Fibroblast of villous mesenchyme (primary cell): ENCODE results near the gene CFAP46. TPM values are rescaled to one million over a fixed set of nuclear protein-coding genes. Genes with fewer than 3 reads are reported as not detected.
"Not testable (repeated sequence)": the region's sequence is repeated elsewhere in the genome, so short reads cannot be mapped to it uniquely, and the experiment has no call there.

Experiments used
- DNase-seq: peaks from one replicate; pipeline ENCODE4 v3.0.0-alpha.2; 2010; ENCODE audit warnings: low read depth
- H3K4me3 ChIP-seq: 2 replicates; pipeline ENCODE4 v1.5.1; 2011; ENCODE audit warnings: low read depth, mild to moderate bottlenecking, low read length
- total RNA-seq: library from RNA; depleted of rRNA; stranded (reverse); fragments of >200 nt; gene quantifications from 2 replicates; pipeline ENCODE4 v1.2.3, GENCODE V29; 2012
- TF ChIP-seq, protein P1 (sequence below): IDR thresholded peaks from 2 replicates; pipeline ENCODE4 v1.5.1; 2012; ENCODE audit warnings: low read depth, mild to moderate bottlenecking, low read length; ENCODE audit not compliant: insufficient read depth

The CFAP46 gene
- total RNA-seq, 1 donor, result under 0.01 TPM

DNA sequence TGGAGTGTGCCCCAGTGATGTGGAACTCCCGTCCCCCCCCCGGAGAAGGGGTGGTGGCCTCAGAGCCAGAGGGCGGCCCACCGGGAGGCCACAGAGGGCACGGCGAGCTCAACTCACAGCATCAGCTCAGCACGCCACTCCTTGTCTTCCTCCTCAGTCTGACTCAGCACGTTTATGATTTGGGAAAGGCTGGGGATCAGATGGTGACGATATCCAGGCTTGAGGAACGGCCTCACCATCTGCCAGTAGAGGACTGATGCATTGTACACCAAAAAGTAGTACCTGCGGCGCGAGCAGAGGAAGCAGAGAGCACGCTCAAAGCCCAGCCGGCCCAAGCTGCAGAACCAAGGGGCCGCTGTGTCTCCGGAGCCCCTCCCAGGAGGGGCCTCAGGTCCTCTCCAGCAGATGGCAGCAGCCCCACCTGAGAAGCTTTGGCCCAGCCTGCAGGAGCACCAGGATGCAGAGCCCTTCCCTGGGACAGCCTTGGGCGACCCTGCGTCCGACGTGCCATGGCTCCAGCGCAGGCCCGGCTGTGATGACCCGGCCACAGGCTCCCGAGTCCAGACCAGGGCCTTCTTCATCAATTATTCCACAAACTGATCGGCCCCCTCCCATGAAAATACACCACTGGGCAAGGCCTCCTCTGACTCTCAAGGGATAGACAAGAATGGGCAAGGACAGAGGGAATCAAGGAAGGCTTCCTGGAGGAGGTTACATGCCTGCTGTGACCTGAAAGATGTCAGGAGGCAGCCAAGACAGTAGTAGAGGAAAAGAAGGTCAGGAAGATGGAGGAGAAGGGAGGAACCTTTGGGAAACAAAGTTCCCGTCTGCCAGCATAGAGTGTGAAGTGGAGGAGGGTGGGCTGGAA is 3.7 kb downstream of the CFAP46 start:
- no peak overlapping the region for H3K4me3 ChIP-seq
- TF ChIP-seq, protein P1, sequence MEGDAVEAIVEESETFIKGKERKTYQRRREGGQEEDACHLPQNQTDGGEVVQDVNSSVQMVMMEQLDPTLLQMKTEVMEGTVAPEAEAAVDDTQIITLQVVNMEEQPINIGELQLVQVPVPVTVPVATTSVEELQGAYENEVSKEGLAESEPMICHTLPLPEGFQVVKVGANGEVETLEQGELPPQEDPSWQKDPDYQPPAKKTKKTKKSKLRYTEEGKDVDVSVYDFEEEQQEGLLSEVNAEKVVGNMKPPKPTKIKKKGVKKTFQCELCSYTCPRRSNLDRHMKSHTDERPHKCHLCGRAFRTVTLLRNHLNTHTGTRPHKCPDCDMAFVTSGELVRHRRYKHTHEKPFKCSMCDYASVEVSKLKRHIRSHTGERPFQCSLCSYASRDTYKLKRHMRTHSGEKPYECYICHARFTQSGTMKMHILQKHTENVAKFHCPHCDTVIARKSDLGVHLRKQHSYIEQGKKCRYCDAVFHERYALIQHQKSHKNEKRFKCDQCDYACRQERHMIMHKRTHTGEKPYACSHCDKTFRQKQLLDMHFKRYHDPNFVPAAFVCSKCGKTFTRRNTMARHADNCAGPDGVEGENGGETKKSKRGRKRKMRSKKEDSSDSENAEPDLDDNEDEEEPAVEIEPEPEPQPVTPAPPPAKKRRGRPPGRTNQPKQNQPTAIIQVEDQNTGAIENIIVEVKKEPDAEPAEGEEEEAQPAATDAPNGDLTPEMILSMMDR, result peak; percentile 39
- peak; percentile 36 for DNase-seq

DNA sequence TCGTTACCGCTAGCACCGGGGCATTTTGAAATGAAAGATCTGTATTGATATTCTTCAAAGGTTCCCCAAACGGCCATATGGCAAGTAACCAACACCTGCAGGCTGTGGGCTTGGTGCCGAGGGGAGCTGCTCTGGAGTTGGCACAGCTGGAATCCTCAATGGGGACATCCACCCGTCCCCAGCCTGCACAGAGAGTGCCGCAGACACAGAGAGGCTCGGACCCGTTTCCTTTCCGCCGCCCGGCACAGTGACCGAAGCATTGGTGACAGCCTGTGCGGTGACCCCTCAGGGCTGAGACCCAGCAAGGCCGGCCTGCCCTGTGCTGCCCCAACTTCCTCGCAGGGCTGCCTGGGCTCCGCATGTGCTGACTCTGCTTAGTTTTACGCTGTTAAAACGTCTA is 4.5 kb downstream of the CFAP46 start:
- H3K4me3 ChIP-seq, result no peak overlapping the region
- DNase-seq, result no peak
- TF ChIP-seq, protein P1, result no peak

GRCh38 chr10:132934953-132935352 is 7.4 kb downstream of the CFAP46 start:
- TF ChIP-seq, protein P1, result no peak

DNA sequence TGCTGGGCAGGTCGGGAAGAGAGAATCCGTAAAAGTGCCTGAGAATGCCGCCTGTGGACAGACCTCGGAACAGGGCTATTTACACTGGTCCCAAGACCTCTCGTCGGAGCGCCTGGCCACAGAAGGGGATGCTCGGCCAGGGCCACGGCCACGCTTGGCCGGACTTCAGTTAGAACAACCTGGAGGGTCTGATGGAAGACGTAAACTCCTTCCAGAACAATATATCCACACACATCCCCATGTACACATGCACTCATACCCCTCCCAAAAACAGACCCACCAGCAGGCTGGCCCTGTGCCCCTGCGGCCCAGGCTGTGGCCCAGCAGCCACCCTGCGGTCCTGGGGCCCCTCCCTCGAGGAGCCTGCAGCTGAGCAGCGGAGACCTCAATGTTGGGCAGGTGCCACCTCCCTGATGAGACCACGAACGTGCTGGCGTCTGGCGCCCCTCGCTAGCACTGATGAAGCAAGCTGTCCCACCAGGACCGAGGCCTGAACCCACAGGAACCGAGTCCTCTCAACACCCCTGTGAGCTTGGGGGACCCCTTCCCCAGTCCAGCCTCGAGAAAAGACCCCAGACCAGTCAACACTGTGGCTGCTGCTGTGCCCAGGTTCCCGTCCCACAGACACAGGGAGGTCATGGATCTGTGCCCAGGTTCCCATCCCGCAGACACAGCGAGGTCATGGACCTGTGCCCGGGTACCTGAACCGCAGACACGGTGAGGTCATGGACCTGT is 8.9 kb downstream of the CFAP46 start:
- DNase-seq, result no peak
- H3K4me3 ChIP-seq, result no peak overlapping the region
- TF ChIP-seq, protein P1, result no peak

More at GRCh38 chr10:132934953-132935352, 7.4 kb downstream of the CFAP46 start:
- H3K4me3 ChIP-seq, result no peak overlapping the region
- no peak for DNase-seq

DNA sequence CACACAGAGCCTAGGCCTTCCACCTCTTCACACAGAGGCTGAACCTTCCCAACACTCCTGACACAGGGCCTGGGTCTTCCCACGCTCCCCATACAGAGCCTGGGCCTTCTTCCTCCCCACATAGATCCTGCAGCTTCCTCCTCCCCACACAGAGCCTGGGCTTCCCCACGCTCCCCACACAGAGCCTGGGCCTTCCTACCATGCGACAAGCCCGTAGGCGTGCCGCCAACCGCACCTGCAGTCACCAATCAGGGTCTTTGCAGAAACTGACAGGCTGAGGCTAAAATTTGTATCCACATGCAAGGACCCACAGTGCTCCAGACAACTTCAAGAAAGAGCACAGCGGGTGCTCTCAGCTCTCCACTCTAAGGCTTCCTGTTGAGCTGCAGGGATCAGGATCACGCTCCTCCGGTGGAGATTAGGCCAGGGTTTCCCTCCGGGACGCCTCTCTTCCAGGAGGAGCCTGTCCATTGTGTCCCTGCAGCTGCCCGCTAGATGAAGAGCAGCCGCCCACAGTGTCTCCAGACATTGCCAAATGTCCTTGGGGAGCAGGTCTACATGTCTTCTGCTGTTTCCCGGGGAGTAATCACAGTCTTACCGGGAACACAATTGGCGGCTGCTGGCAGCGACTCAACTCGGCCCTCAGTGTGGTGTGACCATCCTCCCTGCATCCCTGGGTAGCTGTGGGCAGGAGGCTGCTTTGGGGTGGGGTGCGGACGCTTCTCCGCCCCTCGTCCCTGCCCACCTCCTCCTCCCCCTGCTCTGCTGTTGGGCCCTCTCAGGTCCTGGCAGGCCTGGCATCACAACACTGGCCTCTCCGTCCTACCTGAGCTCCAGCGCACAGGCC is 9.7 kb downstream of the CFAP46 start:
- no peak overlapping the region for H3K4me3 ChIP-seq
- no peak for DNase-seq
- TF ChIP-seq, protein P1, result no peak

- not testable (repeated sequence) for H3K4me3 ChIP-seq, DNase-seq
Observed at GRCh38 chr10:132931258-132932250, 10.8 kb downstream of the CFAP46 start.

GRCh38 chr10:132930701-132931100 is 11.7 kb downstream of the CFAP46 start:
- DNase-seq, H3K4me3 ChIP-seq: not testable (repeated sequence)
